Measurements from ENCODE around the gene FOXF1.
A peak's percentile ranks its signal among the peaks of the same experiment; 100 is the strongest.

The FOXF1 gene

DNA sequence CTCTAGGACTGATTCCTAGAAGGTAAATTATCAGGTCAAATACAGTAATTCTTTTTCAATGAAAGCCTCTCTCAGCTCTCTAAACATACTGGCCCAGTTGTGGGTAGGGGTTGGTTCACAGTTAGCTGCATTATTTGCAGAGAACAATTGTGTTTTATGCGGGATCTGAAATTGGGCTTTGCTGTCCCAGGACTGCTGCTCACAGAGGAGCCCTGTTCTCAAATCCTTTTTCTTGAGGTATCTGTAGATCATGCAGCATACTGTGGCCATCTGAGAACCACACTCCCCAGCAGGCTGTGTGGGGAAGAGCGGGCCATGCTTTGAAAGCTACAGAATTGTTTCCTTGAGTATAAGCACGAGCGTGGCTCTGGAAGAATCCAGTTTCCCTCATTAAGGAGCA, 27.2 kb downstream of the FOXF1 start:
- FAIRE-seq = no peak

DNA sequence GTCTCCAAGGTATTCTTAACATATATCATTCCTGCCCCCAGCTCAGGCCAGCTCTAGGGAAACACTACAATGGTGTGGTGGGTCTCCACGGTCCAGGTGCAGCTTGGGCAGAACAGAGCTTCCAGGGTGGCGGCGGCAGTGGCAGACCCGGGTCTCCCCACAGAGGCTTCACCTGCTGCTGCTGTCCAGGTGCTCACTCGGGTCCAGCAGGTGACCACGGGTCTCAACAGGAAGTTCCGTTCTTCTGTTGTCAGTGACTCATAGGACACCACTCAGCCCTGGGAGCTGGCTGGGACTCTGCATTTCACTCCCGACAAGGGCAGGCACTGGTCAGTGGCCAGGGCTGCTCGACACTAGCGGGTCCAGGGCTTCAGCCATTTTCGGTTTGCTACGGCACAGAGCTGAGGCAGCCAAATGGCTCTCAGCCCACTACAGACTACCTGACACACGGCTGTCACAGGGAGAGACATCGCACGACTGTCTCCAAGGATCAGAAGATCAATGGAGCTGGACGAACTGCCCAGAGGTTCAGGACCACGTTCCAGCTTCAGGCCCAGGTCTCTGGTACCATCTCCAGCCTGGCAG, 28.0 kb downstream of the FOXF1 start:
- FAIRE-seq = no peak

DNA sequence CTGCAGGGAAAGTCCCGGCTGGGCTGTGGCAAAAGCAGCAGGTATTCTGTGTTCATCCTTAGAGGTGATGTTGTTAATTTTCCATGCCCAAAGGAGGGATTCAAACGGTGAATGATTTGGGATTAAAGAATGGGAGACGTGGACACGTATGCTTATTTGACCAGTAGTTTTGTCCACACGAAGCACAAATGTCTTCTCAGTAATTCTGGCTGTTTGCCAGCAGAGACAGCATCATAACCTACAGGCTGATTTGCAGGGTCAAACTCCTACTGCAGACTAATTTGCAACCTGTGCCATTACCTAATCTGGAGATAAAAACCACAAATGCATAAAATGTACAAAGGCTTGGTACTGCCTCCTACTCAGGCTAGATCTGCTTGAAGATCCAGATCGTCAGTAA, 30.6 kb downstream of the FOXF1 start:
- no peak for FAIRE-seq

DNA sequence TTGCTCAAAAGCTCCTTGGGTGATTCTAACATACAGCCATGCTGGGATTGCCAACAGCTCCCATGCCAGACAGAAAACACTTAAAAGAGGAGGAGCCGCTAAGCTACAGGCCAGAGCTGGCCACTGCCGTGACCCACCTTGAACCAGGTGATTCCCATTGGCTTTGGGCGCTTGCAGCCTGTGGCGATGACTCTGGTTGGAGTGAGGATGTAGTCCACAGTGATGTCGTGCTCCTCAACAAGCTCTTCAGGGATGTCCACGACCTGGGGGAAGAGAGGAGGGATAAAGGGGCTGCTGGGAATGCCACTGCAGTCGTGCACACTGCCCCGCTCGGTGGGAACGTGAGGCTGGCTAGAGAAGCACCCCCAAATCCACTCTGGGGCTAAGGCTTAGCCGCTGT, 31.2 kb downstream of the FOXF1 start:
- no peak for FAIRE-seq

DNA sequence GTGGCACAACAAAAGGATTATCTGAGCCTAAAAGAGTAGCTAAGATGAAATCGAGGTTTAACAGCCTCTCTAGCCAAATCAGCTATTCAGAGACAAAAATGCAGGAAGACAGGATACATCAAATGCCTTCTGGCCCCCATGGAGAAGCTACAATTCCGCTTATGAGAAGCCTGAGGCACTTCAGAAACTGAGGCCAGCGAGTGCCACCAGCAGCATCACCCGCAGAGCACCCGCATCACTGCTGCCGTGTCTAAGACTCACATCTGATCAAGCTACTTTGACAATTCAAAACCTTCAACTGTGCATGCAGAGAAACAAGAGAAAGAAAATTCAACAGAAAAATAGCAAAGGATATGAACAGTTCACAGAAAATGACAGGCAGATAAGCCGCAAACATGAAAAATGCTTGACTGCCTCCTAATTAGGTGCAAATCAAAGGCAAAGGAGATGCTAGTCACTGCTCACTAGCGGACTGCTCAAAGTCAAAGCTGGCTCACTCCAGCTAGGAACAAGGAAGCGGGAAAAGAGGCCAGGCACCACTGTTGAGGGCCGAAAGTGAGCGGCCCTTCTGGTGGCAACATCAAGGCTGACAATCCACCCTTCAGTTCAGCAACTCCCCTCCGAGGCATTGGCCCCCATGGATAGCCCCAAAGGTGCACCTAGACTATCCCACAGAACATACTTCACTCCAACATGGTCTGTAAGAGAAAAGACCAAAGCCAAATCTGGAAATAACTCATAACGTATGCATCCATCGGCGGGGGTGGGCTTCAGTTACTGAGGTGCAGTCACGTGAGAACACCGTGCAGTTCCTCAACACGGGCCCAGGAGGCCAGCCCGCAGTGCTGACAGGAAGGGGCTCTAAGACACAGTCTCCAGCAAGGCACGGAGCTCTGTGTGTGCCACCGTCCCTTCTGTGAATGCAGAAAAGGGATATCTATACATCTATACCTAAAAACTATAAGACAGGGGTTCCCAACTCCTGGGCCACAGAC, 32.7 kb downstream of the FOXF1 start:
- FAIRE-seq = no peak

DNA sequence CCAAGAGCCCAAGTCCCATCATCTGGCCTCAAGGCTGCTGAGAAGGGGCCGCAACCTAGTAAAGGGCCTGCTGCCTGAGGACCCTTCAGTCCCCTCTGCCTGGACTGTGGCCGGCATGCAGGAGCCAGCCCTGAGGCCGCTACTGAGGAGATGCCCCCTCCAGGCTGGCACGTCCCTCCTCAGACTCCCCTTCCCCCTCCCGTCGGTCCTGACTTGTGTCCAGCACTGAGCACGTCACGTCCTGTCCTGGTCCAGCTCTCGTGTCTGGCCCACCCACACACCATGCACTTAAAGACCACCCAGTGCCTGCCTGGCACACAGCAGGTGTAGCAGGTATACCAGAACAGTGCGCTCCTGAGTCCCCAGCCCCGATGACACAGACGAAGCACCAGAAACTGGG, 35.2 kb downstream of the FOXF1 start:
- FAIRE-seq = no peak

DNA sequence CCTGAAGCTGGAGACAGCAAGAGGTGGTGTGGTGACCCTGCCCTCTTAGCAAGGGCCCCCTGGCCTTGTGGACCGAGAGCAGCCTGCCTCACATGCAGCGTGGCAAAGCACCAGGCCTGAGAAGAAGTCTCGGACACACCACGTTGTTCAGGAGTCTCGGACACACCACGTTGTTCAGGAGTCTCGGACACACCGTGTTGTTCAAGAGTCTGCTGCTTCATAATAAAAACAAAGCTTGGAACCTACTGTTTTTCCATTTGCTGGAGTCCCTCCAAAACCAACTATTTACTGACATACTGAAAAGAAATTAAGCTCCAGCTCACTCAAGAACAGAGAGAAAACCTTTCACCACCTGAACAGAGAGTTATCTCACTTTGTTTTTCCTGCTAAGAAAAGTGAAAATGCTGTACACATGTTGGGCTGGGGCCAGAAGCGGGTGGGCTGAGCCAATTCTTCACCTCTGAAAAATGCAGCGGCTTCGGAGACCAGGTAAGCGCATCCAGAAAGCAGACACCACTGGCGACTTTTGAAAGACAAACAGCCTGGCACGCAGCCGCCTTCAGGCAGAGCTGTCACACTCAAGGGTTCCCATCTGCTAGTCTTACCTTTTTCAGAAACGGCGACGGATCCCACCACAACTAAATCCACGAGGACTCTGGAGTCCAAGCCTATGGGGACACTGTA, 35.8 kb downstream of the FOXF1 start:
- no peak for FAIRE-seq

DNA sequence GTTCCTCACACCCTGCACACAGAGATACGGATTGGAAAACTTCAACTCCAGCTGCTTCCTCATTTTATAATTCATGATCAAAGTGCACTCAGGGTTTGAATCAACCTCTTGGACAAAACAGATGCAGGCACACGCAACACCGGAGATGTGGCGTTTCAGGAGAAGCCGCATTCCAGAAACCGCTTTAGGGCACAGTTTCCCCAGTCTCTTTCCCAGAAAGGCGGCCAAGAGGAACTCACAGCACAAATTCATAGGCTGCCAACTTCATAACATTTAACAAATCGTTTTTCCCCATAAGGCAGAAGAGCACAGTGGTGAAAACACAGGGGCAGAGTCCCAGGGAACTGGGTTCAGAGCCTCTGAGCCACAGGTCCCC, 36.3 kb downstream of the FOXF1 start:
- FAIRE-seq = no peak

DNA sequence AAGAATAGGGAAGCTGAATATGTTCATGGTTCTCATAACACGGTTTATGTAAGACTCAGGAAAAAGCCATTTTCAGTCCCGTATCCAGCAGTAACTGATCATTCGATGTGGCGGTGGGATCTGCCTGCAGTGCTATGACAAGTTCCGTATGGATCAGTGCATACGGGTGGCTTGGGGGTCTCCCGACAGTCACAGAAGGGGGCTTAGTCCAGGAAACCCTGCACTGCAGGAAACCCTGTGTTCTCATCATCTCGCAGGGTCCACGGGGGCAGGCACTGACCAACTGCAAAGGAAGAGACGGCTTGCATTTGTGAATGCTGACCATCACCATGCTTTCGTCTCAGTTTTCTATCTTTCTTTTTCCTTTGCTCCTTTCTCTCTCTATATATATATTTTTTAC, 37.0 kb downstream of the FOXF1 start:
- no peak for FAIRE-seq

DNA sequence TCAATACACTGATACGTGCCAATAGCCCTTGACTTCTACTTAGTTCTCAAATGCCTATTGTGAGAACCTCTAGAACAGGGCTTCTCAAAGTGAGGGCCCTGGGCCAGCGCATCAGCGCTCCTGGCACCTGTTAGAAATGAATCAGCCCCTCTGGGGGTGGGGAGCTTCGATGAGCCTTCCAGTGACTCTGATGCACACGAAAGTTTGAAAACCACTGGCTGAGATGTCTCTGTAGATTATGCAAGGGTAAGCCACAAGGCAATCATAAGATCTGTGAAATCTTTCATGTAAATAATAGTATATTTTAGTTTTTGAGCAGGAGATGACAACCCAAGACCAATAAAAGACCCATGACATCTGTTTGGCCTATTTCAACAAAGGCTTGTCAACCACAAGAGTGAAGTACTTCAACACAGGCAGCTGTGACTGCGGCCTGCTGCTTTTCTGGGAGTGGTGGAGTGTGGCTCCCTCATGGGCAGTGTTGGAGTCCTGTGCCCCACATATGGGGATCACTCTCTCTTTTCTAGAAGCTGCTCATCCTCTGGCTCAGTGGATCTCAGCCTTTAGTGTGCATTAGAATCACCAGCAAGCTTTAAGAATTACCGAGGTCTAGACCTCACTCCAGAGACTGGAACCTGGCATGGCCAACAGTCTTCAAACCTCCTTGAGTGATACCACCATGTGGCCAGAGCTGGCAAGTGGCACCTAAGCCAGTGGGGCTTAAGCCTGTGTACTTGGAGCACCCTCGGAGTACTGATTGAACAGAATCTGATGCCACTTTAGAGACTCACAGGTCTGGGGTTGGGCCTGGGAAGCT, 39.0 kb downstream of the FOXF1 start:
- no peak for FAIRE-seq

DNA sequence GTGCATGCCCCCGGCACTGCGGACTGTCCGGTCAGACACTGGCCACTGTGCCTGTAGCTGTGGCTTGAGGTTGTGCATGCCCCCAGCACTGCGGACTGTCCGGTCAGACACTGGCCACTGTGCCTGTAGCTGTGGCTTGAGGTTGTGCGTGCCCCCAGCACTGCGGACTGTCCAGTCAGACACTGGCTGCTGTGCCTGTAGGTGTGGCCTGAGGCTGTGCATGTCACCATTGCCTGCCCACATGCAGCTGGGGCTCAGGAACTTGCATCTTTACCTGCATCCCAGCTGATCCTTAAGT, 39.5 kb downstream of the FOXF1 start:
- FAIRE-seq = no peak

DNA sequence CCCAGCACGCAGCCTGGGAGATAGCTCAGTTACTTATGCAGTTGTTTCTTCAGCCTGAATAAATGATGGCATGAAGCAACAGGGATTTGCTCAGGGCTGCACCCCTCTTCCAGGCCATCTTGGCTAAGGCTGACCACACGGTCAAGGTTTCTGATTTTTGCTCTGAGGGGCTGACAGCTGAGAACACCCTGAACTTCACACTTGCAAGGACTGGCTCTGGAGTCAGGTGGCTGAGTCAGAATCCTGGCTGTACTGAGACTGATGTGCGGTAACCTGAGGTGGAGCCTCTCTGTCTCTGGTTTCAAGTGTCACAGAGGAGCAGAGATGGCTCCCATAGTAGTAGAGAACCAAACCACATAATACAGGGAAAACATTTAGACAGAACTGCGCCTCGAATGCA, 40.0 kb downstream of the FOXF1 start:
- no peak for FAIRE-seq

DNA sequence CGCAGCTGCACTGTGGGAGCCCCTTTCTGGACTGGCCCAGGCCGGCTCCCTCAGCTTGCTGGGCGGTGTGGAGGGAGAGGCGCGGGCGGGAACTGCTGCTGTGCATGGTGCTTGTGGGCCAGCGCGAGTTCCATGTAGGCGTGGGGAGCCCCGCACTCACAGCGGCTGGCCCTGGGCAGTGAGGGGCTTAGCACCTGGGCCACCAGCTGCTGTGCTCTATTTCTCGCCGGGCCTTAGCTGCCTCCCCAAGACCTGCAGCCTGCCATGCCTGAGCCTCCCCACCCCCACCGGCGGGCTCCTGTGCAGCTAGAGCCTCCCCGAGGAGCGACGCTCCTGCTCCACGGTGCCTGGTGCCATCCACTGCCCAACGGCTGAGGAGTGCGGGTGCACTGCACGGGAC, 43.0 kb downstream of the FOXF1 start:
- FAIRE-seq = no peak

DNA sequence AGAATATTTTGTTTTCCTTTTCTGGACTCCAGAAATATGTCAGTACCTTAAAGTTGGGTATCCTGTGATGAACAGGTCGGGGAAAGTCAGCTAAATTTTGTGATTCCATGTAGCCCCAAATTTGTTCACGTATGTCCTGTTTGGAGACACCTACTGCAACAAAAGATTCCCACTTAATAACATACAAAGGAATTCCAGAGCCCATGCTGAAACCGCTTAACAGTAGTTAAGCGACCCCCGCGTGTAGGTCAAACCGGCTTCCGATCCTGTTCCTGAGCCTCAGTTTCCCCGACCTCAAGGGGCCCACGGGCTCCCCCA, 44.2 kb downstream of the FOXF1 start:
- FAIRE-seq = no peak

DNA sequence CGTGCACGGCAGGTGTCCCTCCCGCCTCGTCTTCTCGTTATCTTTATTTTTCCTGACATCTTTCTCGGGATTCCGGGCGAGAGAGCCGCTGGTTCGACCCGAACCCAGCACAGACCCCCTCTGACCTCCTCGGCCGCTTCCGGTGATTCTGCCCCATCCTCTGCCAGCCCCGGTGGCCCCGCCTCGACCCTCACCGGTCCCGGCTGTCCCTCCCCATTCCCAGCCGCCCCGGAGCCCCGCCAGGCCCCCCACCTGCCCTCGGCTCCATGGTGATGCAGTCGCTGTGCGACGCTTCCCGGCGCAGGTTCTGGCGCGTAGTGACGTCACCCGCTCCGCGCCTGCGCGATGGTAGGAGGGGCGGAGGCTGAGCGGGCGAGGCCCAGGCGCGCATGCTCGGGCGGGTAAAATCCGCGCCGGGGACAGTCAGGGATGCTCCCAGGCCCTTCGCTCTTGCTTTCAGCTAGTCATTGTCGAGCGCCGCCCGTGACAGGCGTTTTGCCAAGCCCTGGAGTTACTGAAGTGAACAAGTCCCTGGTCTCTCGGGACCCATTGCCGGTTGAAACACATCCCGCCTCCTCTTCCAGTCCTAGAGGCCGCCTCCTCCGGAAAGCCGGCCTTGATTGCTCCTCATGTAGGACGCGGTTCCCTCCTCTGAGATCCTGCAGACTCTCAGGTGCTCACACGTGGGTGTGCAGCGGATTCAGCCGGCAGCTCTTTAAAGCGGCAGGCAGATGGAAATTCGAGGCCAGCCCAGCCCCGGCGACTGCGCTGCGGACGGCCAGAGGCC, 44.8 kb downstream of the FOXF1 start, which contains the start of gene MTHFSD:
Gene MTHFSD (minus strand): TSS at position 319 of the 787 bp plus-strand sequence. CDS start 51 bp downstream, at position 268.
- FAIRE-seq = peak; percentile 53

DNA sequence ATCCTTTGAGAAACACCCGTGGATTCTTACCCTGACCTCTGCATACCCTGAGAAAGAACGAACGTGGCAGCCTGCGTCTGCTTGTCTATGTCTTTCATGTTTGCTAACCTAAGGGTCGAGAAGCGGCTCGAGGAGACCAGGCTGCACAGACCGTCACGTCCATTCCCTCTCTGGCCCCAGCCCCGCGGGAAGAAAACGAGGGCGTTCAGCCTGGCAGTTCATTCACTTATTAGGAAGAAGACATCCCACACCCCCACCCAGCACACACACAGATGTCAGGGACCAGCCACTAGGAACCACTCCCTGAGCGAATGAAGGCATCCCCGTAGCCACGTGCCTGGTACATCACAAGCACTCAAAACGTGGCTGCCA, 45.4 kb downstream of the FOXF1 start:
- no peak for FAIRE-seq

DNA sequence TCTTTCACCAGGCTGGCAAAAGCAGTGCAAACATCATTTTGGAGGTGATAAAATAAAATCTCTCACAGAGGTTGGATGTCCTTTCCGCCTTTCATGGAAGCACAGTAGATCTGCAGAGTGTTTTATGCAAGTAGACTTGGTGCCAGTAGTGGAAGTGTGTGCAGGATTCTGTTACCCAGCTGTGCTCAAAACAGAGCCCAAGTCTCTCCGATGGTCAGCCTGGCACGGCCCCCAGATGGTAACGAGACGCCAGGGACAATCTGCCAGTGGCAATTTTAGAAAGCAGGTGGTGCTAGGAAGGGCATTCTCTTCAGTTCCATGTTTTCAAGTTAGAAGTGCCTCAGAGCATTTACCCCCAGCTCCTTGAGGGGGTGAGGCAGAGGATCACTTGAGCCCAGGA, 46.2 kb downstream of the FOXF1 start:
- no peak for FAIRE-seq

DNA sequence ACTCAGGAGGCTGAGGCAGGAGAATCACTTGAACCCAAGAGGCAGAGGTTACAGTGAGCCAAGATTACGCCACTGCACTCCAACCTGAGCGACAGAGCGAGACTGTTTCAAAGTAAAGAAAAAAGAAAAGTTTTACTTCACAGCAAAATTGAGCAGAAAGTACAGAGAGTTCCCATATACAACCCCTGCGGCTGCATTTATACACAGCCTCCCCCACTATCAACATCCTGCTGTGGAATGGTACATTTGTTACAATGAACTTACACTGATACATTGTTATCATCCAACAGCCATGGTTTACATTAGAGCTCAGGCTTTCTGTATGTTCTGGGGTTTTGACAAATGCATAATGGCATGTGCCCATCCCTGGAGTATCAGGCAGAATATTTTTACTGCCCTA, 47.3 kb downstream of the FOXF1 start:
- FAIRE-seq = no peak

DNA sequence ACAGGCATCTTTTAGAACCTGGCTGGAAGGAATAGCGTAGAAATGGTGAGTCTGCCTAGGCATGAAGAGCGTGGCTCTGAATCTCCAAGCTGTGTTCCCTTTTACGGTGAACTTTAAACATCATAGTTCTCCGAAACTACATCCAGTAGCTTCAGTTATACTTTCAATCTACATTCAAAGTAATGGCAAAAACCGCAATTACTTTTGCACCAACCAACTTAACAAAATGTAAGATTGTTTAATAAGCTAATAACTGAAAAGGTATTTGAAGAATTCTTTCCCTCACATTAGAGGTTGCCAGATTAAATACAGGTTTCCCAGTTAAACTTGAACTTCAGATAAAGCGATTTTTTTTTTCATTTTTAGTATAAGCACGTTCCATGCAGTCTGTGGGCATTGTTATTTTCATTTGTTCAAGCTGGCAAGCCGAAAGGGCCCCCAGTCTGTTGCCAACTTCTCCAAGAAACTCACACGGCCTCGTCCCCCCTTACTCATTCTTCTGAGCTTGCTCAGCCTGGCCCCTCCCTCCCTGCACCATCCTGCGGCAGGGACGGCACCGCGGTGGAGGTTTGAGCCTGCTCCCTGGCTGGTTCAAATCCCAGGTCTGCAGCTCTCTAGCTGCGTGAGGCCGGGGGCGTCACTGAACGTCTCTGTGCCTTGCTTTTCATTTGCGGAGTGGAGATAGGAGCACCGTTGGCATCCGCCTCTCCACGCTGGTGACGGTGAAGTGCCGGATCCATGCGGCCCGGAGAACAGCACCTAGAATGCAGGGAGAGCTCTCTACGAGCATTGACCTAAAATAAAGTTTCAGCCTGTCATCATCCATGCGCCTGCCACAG, 48.2 kb downstream of the FOXF1 start:
- FAIRE-seq = no peak

DNA sequence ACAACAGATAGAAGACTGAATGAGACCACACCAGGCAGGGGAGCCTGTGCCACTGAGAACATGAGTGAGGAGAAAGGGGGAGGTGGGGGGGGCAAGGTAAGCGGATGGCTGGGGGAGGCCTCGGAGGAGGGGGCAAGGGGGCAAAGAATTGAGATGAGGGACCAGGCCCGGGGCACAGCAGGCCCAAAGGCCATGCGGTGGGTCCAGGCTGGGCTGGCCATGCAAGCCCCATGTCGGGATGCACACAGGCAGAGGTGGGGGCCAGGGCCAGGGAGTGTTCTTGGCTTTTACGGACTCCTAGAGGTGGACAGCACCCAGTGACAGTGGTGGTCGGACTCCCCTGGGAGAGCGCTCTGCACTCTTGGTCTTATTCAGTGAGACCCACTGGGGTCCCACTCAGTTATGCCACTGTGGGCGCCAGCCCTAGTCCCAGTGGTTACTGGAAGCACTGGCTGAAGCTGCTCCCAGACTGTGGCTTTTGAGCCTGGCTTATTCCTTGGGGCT, 49.5 kb downstream of the FOXF1 start:
- no peak for FAIRE-seq

DNA sequence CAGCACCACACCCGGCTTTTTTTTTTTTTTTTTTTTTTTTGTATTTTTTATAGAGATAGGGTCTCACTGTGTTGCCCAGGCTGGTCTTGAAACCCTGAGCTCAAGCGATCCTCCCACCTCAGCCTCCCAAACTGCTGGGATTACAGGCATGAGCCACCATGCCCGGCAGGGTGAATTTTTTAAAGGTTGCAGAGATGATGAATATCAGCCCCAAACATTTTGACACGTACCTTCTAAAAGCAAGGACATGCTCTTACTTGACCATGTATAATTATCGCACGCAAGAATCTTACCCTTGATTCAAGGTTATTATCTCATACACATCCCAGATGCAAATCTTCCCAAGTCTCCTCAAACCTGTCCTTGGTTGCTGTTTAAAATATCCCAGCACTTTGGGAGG, 52.0 kb downstream of the FOXF1 start:
- no peak for FAIRE-seq

Data from islet of Langerhans (tissue), 1 donor.